SIG-M5 (cell line): ENCODE data around the gene FAM83F.
"Not testable (repeated sequence)": the region's sequence is repeated elsewhere in the genome, so short reads cannot be mapped to it uniquely, and the experiment has no call there.

Source experiments
- DNase-seq: peaks from one replicate; lab custom pipeline; 2025; lab: John Stamatoyannopoulos, UW

The FAM83F gene

GRCh38 chr22:40018051-40018450, 23.3 kb downstream of the FAM83F start:
- no peak for DNase-seq

GRCh38 chr22:40019100-40019499, 24.3 kb downstream of the FAM83F start:
- no peak for DNase-seq

DNA sequence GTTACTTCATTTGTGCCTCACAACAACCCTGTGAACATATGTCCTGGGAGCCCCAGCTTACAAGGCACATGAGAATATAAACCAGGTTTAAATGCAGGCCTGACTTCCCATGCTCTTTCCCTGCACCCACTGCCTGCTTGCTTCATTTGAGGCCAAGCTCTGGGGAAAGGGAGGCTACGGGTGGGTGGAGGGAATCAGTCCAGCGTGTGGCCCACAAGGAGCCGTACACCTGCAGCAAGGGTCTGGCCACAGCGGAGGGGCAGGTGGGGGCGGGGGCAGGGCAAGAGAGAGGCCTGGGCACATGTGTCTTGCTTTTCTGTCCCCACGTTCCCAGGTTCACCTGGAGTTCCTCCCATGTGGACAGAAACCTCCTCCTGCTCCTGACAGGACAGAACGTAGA, 26.2 kb downstream of the FAM83F start:
- DNase-seq: no peak

DNA sequence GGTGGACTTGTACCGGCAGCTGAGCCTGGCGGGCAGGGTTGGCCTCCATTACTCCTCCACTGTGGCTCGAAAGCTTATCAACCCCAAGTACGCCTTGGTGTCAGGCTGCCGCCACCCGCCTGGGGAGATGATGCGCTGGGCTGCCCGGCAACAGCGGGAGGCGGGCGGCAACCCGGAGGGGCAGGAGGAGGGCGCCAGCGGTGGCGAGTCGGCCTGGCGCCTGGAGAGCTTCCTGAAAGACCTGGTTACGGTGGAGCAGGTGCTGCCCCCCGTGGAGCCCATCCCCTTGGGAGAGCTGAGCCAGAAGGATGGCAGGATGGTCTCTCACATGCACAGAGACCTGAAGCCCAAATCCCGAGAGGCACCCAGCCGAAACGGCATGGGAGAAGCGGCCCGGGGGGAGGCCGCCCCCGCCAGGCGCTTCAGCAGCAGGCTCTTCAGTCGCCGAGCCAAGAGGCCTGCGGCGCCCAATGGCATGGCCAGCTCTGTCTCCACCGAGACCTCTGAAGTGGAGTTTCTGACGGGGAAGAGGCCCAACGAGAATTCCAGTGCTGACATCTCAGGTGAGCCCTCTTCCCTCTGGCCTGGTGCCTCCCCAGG, 26.7 kb downstream of the FAM83F start:
- DNase-seq: no peak

GRCh38 chr22:40022536-40023240, 27.9 kb downstream of the FAM83F start:
- no peak for DNase-seq

DNA sequence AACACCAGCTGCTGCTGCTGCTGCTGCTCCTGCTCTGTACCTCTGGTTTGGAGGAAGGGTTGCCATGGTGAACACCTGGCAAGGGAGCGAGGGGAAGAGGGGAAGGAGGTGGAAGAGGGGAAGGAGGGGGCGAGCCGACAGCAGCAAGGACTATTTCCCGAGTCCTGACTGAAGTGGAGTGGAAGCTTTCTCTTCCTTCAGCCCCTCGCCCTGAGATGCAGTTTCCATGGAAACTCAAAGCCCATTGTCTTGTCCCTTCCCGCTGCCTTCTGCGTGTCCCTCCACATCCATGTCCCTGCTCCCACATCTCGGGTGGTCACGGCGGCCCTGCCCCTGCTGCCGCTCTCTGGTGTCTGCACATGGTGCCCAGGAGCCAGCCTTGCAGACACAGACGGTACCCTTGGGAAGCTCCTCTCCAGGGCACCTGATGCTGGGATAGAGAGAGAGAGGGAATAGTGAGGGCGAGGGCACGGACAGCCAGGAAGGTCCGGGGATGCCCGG, 28.6 kb downstream of the FAM83F start:
- DNase-seq: no peak

GRCh38 chr22:40024201-40025061, 29.7 kb downstream of the FAM83F start:
- no peak for DNase-seq

DNA sequence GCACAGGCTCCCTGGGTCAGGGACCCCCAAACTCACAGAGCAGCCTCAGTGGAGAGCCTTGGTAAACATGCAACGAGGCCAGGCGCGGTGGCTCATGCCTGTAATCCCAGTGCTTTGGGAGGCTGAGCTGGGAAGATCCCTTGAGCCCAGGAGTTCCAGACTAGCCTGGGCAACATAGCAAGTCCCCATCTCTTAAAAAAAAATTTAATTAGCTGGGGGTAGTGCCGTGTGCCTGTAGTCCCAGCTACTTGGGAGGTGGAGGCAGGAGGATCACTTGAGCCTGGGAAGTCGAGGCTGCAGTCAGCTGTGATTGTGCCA, 30.3 kb downstream of the FAM83F start:
- not testable (repeated sequence) for DNase-seq

DNA sequence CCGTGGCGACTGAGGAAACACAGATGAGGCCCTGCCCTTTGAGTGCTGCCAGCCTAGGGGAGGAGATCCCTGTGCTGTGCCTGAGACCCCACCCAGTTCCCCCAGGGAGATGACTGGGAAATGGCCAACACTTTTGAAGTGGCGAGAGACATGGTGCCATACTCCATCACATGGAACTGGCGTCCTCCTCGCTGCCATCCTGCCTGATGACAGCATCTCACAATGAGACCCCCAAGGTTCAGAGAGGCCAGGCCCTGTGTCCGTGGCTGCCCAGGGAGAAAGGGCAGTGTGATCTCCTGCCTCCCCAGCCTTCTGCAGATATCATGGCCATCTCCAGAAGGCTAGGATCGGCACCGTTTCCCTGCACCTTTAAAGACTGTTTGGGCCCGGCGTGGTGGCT, 31.1 kb downstream of the FAM83F start:
- DNase-seq: no peak

GRCh38 chr22:40026641-40027040, 31.9 kb downstream of the FAM83F start:
- DNase-seq: no peak

DNA sequence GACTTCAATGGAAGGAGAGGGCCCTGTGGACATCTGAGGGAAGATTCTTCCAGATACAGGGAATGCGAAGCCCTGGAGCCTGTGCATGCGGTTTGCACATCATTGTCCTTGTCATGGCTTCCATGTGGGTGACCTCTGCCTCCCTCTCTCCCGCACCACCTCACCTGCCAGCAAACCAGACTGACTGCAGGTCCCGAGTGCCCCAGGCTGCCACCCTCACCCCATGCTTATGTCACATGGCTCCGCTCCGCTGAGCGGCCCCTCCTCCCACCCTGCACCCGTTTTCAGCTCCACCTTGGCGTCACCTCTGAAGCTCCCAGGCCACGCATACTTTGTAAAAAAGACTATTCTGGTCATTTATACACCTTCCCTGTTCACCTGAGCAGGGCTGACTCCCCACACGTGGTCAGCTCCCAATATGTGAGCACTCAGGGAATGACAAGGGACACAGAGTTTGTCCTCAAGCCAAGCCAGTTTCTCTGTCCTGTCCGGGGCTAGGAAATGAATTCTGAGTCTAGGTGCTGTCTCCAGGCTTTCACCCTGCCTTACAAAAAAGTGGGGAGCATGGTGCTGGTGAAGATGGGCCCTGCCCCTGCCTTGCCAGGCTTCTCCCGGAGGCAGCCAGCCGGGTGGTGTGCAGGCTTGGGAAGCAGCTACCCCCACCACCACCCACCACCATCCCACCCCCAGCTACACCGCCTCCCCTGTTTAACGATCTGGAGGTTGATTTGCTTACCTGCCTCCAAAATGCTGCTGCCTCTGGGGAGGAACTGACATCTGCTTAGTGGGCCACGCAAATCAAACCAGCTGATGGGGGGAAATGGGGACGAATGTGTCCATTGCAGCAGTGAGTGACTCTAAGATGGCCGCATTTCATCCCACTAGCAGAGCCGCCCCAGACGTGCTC, 32.7 kb downstream of the FAM83F start:
- no peak for DNase-seq

DNA sequence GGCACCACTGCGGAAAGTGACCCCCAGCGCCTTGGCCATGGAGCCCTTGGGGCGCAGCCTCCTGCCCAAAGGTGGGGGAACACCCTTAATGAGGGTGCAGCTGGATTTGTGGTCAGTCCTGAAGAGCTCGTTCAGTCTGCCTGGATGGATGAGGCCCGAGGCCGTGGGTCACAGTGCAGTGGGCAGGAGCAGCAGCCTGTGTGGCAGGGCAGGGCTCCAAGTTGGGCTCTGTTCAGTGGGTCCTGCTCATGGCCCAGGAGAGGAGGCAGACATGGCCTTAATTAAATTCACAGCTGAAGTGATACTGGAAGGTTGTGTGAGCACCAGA, 33.3 kb downstream of the FAM83F start:
- DNase-seq: no peak

- DNase-seq: no peak
These were observed 34.6 kb downstream of the FAM83F start for GRCh38 chr22:40029189-40029890.

DNA sequence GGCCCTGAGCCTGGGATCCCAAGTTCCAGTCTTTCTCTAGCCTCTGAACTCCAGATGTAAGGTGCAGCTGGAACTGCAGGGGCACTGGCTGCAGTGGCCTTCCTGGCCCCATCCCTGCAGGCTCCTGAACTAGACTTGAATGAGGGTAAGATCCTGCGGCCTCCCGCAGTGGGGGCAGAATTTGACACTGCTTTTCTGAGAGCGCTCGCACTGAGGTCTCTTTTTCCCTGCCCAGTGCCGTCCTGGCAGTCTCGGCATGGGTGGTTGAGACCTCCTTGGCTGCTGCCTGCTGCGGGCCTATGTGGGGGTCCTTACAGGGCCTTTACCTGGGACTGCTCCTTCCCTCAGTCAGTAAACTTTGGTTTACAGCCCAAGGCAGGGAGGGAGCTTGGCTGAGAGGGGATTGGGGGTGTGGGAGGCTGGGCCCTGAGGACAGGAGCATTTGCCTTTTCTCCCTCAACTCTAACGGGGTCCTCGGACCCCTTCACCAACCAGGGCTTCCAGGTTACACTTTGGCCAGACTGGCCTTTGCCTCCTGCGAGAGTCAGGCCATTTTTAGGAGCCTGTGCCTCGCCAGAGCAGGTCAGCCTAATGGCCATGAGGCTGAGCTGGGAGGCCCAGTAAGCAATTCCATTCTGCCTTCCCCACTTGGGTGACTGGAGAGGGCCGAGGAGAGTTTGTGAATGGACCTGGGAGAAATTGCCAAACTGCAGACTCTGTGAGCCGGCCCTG, 35.4 kb downstream of the FAM83F start:
- no peak for DNase-seq

- no peak for DNase-seq
These were observed 36.0 kb downstream of the FAM83F start for GRCh38 chr22:40030758-40031095.

GRCh38 chr22:40031766-40032470, 37.2 kb downstream of the FAM83F start:
- no peak for DNase-seq

- DNase-seq: no peak
These were observed 39.0 kb downstream of the FAM83F start for GRCh38 chr22:40033586-40034380.

DNA sequence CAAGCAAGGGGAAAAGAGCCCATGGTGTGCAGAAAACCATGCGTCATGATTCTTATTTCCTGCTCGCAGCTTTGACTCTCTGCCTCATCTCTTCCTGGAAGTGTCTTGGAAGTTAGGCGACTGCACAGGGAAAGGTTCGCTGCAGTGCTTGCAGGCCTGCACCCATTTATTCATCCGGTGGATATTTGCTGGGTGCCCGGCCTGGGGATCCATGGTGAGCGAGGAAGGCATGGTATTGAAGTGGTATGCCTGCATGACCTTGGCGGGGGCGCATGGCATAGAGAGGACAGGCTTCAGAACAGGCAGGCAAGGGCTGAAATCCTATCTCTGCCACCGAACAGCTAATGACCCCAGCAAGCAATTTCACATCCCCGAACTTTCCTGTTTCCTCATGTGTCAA, 40.6 kb downstream of the FAM83F start:
- DNase-seq: no peak

- DNase-seq: no peak
These were observed 41.4 kb downstream of the FAM83F start for GRCh38 chr22:40036126-40036525.
